Stomach (tissue), 4 donors: ENCODE data around the gene METTL5.

ENCODE experiments used
- EP300 ChIP-seq: sonication (generic); formaldehyde crosslinking; IDR thresholded peaks from one replicate; pipeline ENCODE4 v1.6.1; 2017; ENCODE audit warnings: antibody characterized with exemption
- POLR2A ChIP-seq, 4 donors: fragments of 450-650 bp; IDR thresholded peaks; one replicate each; pipeline ENCODE4 v1.6.1; 2016; ENCODE audit warnings: antibody characterized with exemption in 4 of 4, control low read depth in 2 of 4, mild to moderate bottlenecking in 1 of 4, moderate library complexity in 1 of 4
- POLR2AphosphoS5 ChIP-seq, 3 donors: sonication (generic); formaldehyde crosslinking; IDR thresholded peaks; one replicate each; pipeline ENCODE4 v1.6.1; 2016; ENCODE audit warnings: antibody characterized with exemption in 3 of 3
- TF ChIP-seq, protein P1 (sequence below), 7 experiments: fragments of 450-650 bp in 4 of 7; fragments of 200-600 bp in 3 of 7; sonication (generic) in 3 of 7; IDR thresholded peaks; one replicate each; pipeline ENCODE4 v1.5.1; 2016 to 2019; ENCODE audit warnings: antibody characterized with exemption in 7 of 7, control low read depth in 2 of 7, mild to moderate bottlenecking in 1 of 7

DNA sequence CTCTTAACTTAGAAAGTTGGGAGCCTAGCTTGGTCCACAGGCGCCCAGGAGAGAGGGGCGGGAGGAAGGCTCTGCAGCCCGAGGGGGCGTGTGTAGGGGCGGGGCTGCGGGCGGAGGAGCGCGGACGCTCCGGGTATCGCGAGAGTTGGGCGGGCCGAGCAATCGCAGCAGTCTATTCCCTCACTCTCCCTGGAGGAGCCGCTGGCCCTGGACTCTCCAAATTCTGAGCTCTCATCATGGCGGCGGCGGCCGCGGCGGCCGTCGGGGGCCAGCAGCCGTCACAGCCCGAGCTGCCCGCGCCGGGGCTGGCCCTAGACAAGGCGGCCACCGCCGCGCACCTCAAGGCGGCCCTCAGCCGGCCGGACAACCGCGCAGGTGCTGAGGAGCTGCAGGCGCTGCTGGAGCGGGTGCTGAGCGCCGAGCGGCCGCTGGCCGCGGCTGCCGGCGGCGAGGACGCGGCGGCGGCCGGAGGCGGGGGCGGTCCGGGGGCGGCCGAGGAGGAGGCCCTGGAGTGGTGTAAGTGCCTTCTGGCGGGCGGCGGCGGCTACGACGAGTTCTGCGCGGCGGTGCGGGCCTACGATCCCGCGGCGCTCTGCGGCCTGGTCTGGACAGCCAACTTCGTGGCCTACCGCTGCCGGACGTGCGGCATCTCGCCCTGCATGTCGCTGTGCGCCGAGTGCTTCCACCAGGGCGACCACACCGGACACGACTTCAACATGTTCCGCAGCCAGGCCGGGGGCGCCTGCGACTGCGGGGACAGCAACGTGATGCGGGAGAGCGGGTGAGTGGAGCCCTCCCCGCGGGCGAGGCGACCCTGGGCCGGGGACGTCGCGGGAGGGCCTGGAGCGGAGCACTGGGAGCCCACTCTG, 2.8 kb upstream of the METTL5 start, which contains the start of gene UBR3:
- TF ChIP-seq, protein P1, sequence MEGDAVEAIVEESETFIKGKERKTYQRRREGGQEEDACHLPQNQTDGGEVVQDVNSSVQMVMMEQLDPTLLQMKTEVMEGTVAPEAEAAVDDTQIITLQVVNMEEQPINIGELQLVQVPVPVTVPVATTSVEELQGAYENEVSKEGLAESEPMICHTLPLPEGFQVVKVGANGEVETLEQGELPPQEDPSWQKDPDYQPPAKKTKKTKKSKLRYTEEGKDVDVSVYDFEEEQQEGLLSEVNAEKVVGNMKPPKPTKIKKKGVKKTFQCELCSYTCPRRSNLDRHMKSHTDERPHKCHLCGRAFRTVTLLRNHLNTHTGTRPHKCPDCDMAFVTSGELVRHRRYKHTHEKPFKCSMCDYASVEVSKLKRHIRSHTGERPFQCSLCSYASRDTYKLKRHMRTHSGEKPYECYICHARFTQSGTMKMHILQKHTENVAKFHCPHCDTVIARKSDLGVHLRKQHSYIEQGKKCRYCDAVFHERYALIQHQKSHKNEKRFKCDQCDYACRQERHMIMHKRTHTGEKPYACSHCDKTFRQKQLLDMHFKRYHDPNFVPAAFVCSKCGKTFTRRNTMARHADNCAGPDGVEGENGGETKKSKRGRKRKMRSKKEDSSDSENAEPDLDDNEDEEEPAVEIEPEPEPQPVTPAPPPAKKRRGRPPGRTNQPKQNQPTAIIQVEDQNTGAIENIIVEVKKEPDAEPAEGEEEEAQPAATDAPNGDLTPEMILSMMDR (IDR thresholded peaks at IDR 0.05): no peak
- TF ChIP-seq POLR2A (IDR thresholded peaks at IDR 0.05) (no peak), POLR2AphosphoS5 (IDR thresholded peaks at IDR 0.05) (peak; percentile 54 to 89 (median 88)), EP300 (no peak)
